Left lung (tissue), 10 donors: ENCODE data around the gene STARD8. TPM values are rescaled to one million over a fixed set of nuclear protein-coding genes. Genes with fewer than 3 reads are reported as not detected.

Source experiments
- ATAC-seq: fragments of 200-7000 bp; cut with Tn5 transposase; one replicate; pipeline ENCODE4 v1.9.1; 2020; ENCODE audit warnings: moderate library complexity
- DNase-seq, 4 donors: peaks; one replicate each; pipeline ENCODE4 v3.0.0-alpha.2; 2013 to 2020
- H3K27ac ChIP-seq, 2 donors: fragments of 200-600 bp; sonication (generic) in 1 of 2; one replicate each; pipeline versions ENCODE4 v1.5.0 to v1.8.0; 2020 to 2021
- H3K27me3 ChIP-seq, 2 donors: fragments of 200-600 bp; sonication (generic) in 1 of 2; one replicate each; pipeline versions ENCODE4 v1.5.0 to v1.8.0; 2020 to 2021
- H3K36me3 ChIP-seq, 2 donors: fragments of 200-600 bp; sonication (generic) in 1 of 2; one replicate each; pipeline versions ENCODE4 v1.5.0 to v1.8.0; 2020 to 2021
- H3K4me1 ChIP-seq, 2 donors: fragments of 200-600 bp; one replicate each; pipeline ENCODE4 v1.8.0; 2021
- H3K4me3 ChIP-seq, 2 donors: fragments of 200-600 bp; sonication (generic) in 1 of 2; one replicate each; pipeline versions ENCODE4 v1.5.0 to v1.8.0; 2020 to 2021; ENCODE audit warnings: mild to moderate bottlenecking in 1 of 2
- H3K9me3 ChIP-seq, 2 donors: fragments of 200-600 bp; sonication (generic) in 1 of 2; one replicate each; pipeline versions ENCODE4 v1.5.0 to v1.8.0; 2020 to 2021
- CTCF ChIP-seq, 2 donors: fragments of 200-600 bp; sonication (generic) in 1 of 2; IDR thresholded peaks; one replicate each; pipeline versions ENCODE4 v1.5.0 to v1.8.0; 2021; ENCODE audit warnings: antibody characterized with exemption in 2 of 2
- intact Hi-C, 2 donors: fragments of 100-400 bp; cut with DNase I; formaldehyde crosslinking; loops; one replicate each; pipeline versions ENCODE4 v1.11.2 to v1.14.2; 2022
- polyA plus RNA-seq, 6 donors: library from polyadenylated mRNA; unstranded; fragments of 120-200 nt; gene quantifications; one replicate each; pipeline ENCODE4 v1.2.1, GENCODE V29; 2013; ENCODE audit not compliant: insufficient read length in 6 of 6
- total RNA-seq, 2 donors: library from RNA; stranded (reverse); fragmentation: NEBNext Ultra II Directional; extraction: Animal tissue kit (Norgen Biotek cat#: 25700); gene quantifications; one replicate each; pipeline ENCODE4 v1.2.1, GENCODE V29; 2021
- donor health status: DM: no; HTN: yes; CAD: no.
- donor health status: DM: no; HTN: no; CAD: no.

Gene STARD8
- total and polyA plus RNA-seq, 8 donors, result 11.9 to 19.8 (median 15.0) TPM

- no peak overlapping the region for H3K27ac ChIP-seq
- no peaks in the 10 kb centered on the region for H3K9me3 ChIP-seq
- H3K27me3 ChIP-seq, result peaks cover 0 to 4% of the 10 kb centered on the region in 2 donors
- no peaks in the 10 kb centered on the region for H3K4me1 ChIP-seq
- peak in 1 of 4 donors; percentile 22 for DNase-seq
- no peak for TF ChIP-seq CTCF (IDR thresholded peaks at IDR 0.05)
- intact Hi-C loops, result no loop called here
- peaks cover 0 to 75% of the 10 kb centered on the region in 2 donors for H3K36me3 ChIP-seq
- ATAC-seq, result no peak
- H3K4me3 ChIP-seq, result no peak overlapping the region
These were observed 76.2 kb downstream of the STARD8 start for GRCh38 chrX:68723491-68724155.

GRCh38 chrX:68724531-68725020, 77.1 kb downstream of the STARD8 start:
- Histone ChIP-seq H3K4me3 (no peak overlapping the region), H3K27me3 (peaks cover 0 to 4% of the 10 kb centered on the region in 2 donors), H3K36me3 (peaks cover 0 to 66% of the 10 kb centered on the region in 2 donors), H3K9me3 (no peaks in the 10 kb centered on the region), H3K27ac (no peak overlapping the region), H3K4me1 (no peaks in the 10 kb centered on the region)
- DNase-seq, result peak in 1 of 4 donors; percentile 25
- ATAC-seq, result no peak
- intact Hi-C loops, result no loop called here
- TF ChIP-seq CTCF (IDR thresholded peaks at IDR 0.05), result no peak

- DNase-seq (peak in 1 of 4 donors; percentile 10), ATAC-seq (no peak)
- no peak for TF ChIP-seq CTCF (IDR thresholded peaks at IDR 0.05)
- Histone ChIP-seq H3K27ac (no peak overlapping the region), H3K4me1 (no peaks in the 10 kb centered on the region), H3K9me3 (no peaks in the 10 kb centered on the region), H3K27me3 (peaks cover 0 to 4% of the 10 kb centered on the region in 2 donors), H3K4me3 (no peak overlapping the region), H3K36me3 (peaks cover 0 to 55% of the 10 kb centered on the region in 2 donors)
- intact Hi-C loops, result no loop called here
These were observed 78.4 kb downstream of the STARD8 start for GRCh38 chrX:68725756-68726365.

GRCh38 chrX:68726366-68726765, 78.9 kb downstream of the STARD8 start:
- ATAC-seq (no peak), DNase-seq (peak in 1 of 4 donors; percentile 23)
- Histone ChIP-seq H3K27me3 (peaks cover 0 to 4% of the 10 kb centered on the region in 2 donors), H3K4me1 (no peaks in the 10 kb centered on the region), H3K36me3 (peaks cover 0 to 50% of the 10 kb centered on the region in 2 donors), H3K4me3 (no peak overlapping the region), H3K9me3 (no peaks in the 10 kb centered on the region), H3K27ac (no peak overlapping the region)
- intact Hi-C loops, result no loop called here
- TF ChIP-seq CTCF (IDR thresholded peaks at IDR 0.05), result no peak

GRCh38 chrX:68727696-68728095, 80.2 kb downstream of the STARD8 start:
- H3K4me3 ChIP-seq, result no peak overlapping the region
- intact Hi-C loops, result no loop called here
- peaks cover 0 to 36% of the 10 kb centered on the region in 2 donors for H3K36me3 ChIP-seq
- H3K4me1 ChIP-seq, result no peaks in the 10 kb centered on the region
- ATAC-seq (no peak), DNase-seq (peak in 1 of 4 donors; percentile 7)
- H3K27me3 ChIP-seq, result peaks cover 0 to 4% of the 10 kb centered on the region in 2 donors
- no peak overlapping the region for H3K27ac ChIP-seq
- TF ChIP-seq CTCF (IDR thresholded peaks at IDR 0.05), result no peak
- H3K9me3 ChIP-seq, result no peaks in the 10 kb centered on the region
